ENCODE measurements around the gene HRH1. TPM values are rescaled to one million over a fixed set of nuclear protein-coding genes. Genes with fewer than 3 reads are reported as not detected.

Gene HRH1
- total RNA-seq, 1 donor from 2014 or later, result 3.2 TPM

GRCh38 chr3:11195201-11195600, 40.9 kb downstream of the HRH1 start:
- no peak for TF ChIP-seq CTCF (IDR thresholded peaks at IDR 0.05; ENCODE audit: insufficient read depth, low read length, poor library complexity, severe bottlenecking)

GRCh38 chr3:11195721-11196332, 41.5 kb downstream of the HRH1 start:
- DNase-seq (ENCODE audit: low read depth), result no peak
- no peak for TF ChIP-seq CTCF (IDR thresholded peaks at IDR 0.05; ENCODE audit: insufficient read depth, low read length, poor library complexity, severe bottlenecking)
- Histone ChIP-seq H3K27me3 (ENCODE audit: control insufficient read depth, insufficient read depth, low read length) (no peaks in the 10 kb centered on the region), H3K36me3 (ENCODE audit: control insufficient read depth, insufficient read depth, low read length) (no peaks in the 10 kb centered on the region), H3K4me3 (ENCODE audit: low read depth, low read length) (no peak overlapping the region)

More at GRCh38 chr3:11195201-11195600, 40.9 kb downstream of the HRH1 start:
- DNase-seq (ENCODE audit: low read depth), result no peak
- Histone ChIP-seq H3K36me3 (ENCODE audit: control insufficient read depth, insufficient read depth, low read length) (no peaks in the 10 kb centered on the region), H3K27me3 (ENCODE audit: control insufficient read depth, insufficient read depth, low read length) (no peaks in the 10 kb centered on the region), H3K4me3 (ENCODE audit: low read depth, low read length) (no peak overlapping the region)

- no peak overlapping the region for H3K4me3 ChIP-seq (ENCODE audit: low read depth, low read length)
- no peaks in the 10 kb centered on the region for H3K27me3 ChIP-seq (ENCODE audit: control insufficient read depth, insufficient read depth, low read length)
- no peaks in the 10 kb centered on the region for H3K36me3 ChIP-seq (ENCODE audit: control insufficient read depth, insufficient read depth, low read length)
- TF ChIP-seq CTCF (IDR thresholded peaks at IDR 0.05; ENCODE audit: insufficient read depth, low read length, poor library complexity, severe bottlenecking), result no peak
- no peak for DNase-seq (ENCODE audit: low read depth)
Measured at GRCh38 chr3:11197484-11197883, 43.2 kb downstream of the HRH1 start.

- H3K4me3 ChIP-seq (ENCODE audit: low read depth, low read length), result no peak overlapping the region
- no peak for TF ChIP-seq CTCF (IDR thresholded peaks at IDR 0.05; ENCODE audit: insufficient read depth, low read length, poor library complexity, severe bottlenecking)
Measured at GRCh38 chr3:11198070-11198469, 43.8 kb downstream of the HRH1 start.

GRCh38 chr3:11198495-11198894, 44.2 kb downstream of the HRH1 start:
- no peaks in the 10 kb centered on the region for H3K27me3 ChIP-seq (ENCODE audit: control insufficient read depth, insufficient read depth, low read length)
- no peaks in the 10 kb centered on the region for H3K36me3 ChIP-seq (ENCODE audit: control insufficient read depth, insufficient read depth, low read length)
- DNase-seq (ENCODE audit: low read depth), result no peak
- TF ChIP-seq CTCF (IDR thresholded peaks at IDR 0.05; ENCODE audit: insufficient read depth, low read length, poor library complexity, severe bottlenecking), result no peak
- H3K4me3 ChIP-seq (ENCODE audit: low read depth, low read length), result no peak overlapping the region

More at GRCh38 chr3:11198070-11198469, 43.8 kb downstream of the HRH1 start:
- H3K36me3 ChIP-seq (ENCODE audit: control insufficient read depth, insufficient read depth, low read length), result no peaks in the 10 kb centered on the region
- no peak for DNase-seq (ENCODE audit: low read depth)
- H3K27me3 ChIP-seq (ENCODE audit: control insufficient read depth, insufficient read depth, low read length), result no peaks in the 10 kb centered on the region

Measured in kidney epithelial cell (primary cell).